ENCODE results near the gene CTBP2.

CTBP2 gene

GRCh38 chr10:124998624-124999291 is 161.6 kb downstream of the CTBP2 start:
- Histone ChIP-seq H4K20me1 (ENCODE audit: control insufficient read depth, insufficient read depth, low read depth, low read length) (no peaks in the 10 kb centered on the region), H3K36me3 (ENCODE audit: control insufficient read depth, low read length) (no peaks in the 10 kb centered on the region)

GRCh38 chr10:124997771-124998623 is 162.4 kb downstream of the CTBP2 start:
- Histone ChIP-seq H3K27me3 (ENCODE audit: control insufficient read depth, low read length) (no peaks in the 10 kb centered on the region), H3F3A (ENCODE audit: control insufficient read depth, insufficient read depth) (no peaks in the 10 kb centered on the region), H3K36me3 (ENCODE audit: control insufficient read depth, low read length) (peaks cover 2% of the 10 kb centered on the region; the same call in 1 of the 2 replicates), H3K79me2 (ENCODE audit: control insufficient read depth, low read length) (no peaks in the 10 kb centered on the region), H3K27ac (ENCODE audit: low read depth, low read length) (no peak overlapping the region), H4K20me1 (ENCODE audit: control insufficient read depth, insufficient read depth, low read depth, low read length) (no peaks in the 10 kb centered on the region), H3K4me2 (ENCODE audit: low read length) (no peak overlapping the region), H3K9me2 (replicated peaks; ENCODE audit: control insufficient read depth, low read length) (no peaks in the 10 kb centered on the region), H3K4me1 (ENCODE audit: control insufficient read depth, low read length) (no peaks in the 10 kb centered on the region), H3K9me3 (ENCODE audit: control insufficient read depth, insufficient read depth, low read length) (no peaks in the 10 kb centered on the region), H3K4me3 (ENCODE audit: low read length) (no peak overlapping the region)
- no peak for TF ChIP-seq EZH2phosphoT487 (IDR thresholded peaks at IDR 0.05; ENCODE audit: borderline replicate concordance, low read length)
- TF ChIP-seq CTCF (IDR thresholded peaks at IDR 0.05; ENCODE audit: low read depth, low read length, poor library complexity, severe bottlenecking) = no peak

More at GRCh38 chr10:124998624-124999291, 161.6 kb downstream of the CTBP2 start:
- no peaks in the 10 kb centered on the region for H3K9me2 ChIP-seq (replicated peaks; ENCODE audit: control insufficient read depth, low read length)
- H3K9me3 ChIP-seq (ENCODE audit: control insufficient read depth, insufficient read depth, low read length) = no peaks in the 10 kb centered on the region
- no peak overlapping the region for H3K4me3 ChIP-seq (ENCODE audit: low read length)
- TF ChIP-seq EZH2phosphoT487 (IDR thresholded peaks at IDR 0.05; ENCODE audit: borderline replicate concordance, low read length) = no peak
- TF ChIP-seq CTCF (IDR thresholded peaks at IDR 0.05; ENCODE audit: low read depth, low read length, poor library complexity, severe bottlenecking) = no peak
- H3K27me3 ChIP-seq (ENCODE audit: control insufficient read depth, low read length) = no peaks in the 10 kb centered on the region
- H3K4me2 ChIP-seq (ENCODE audit: low read length) = no peak overlapping the region
- no peaks in the 10 kb centered on the region for H3K79me2 ChIP-seq (ENCODE audit: control insufficient read depth, low read length)
- no peaks in the 10 kb centered on the region for H3K4me1 ChIP-seq (ENCODE audit: control insufficient read depth, low read length)
- no peak overlapping the region for H3K27ac ChIP-seq (ENCODE audit: low read depth, low read length)
- no peaks in the 10 kb centered on the region for H3F3A ChIP-seq (ENCODE audit: control insufficient read depth, insufficient read depth)

GRCh38 chr10:124997306-124997705 is 163.1 kb downstream of the CTBP2 start:
- H3K9me3 ChIP-seq (ENCODE audit: control insufficient read depth, insufficient read depth, low read length) = no peaks in the 10 kb centered on the region
- H3K9me2 ChIP-seq (replicated peaks; ENCODE audit: control insufficient read depth, low read length) = no peaks in the 10 kb centered on the region
- H3K27me3 ChIP-seq (ENCODE audit: control insufficient read depth, low read length) = no peaks in the 10 kb centered on the region
- no peaks in the 10 kb centered on the region for H3K79me2 ChIP-seq (ENCODE audit: control insufficient read depth, low read length)
- H3K4me3 ChIP-seq (ENCODE audit: low read length) = no peak overlapping the region
- no peak overlapping the region for H3K4me2 ChIP-seq (ENCODE audit: low read length)
- no peak overlapping the region for H3K27ac ChIP-seq (ENCODE audit: low read depth, low read length)
- H4K20me1 ChIP-seq (ENCODE audit: control insufficient read depth, insufficient read depth, low read depth, low read length) = no peaks in the 10 kb centered on the region
- peaks cover 5% of the 10 kb centered on the region; the same call in 1 of the 2 replicates for H3K36me3 ChIP-seq (ENCODE audit: control insufficient read depth, low read length)
- no peak for TF ChIP-seq CTCF (IDR thresholded peaks at IDR 0.05; ENCODE audit: low read depth, low read length, poor library complexity, severe bottlenecking)
- no peak for TF ChIP-seq EZH2phosphoT487 (IDR thresholded peaks at IDR 0.05; ENCODE audit: borderline replicate concordance, low read length)
- no peaks in the 10 kb centered on the region for H3F3A ChIP-seq (ENCODE audit: control insufficient read depth, insufficient read depth)
- no peaks in the 10 kb centered on the region for H3K4me1 ChIP-seq (ENCODE audit: control insufficient read depth, low read length)
